ENCODE data around the gene SLC16A5. TPM values are rescaled to one million over a fixed set of nuclear protein-coding genes. Genes with fewer than 3 reads are reported as not detected.

SLC16A5 gene
- polyA plus RNA-seq, 3 donors, result 26.1 to 99.4 (median 27.0) TPM

- intact Hi-C loops (cut with micrococcal nuclease), result loop anchor here (5.0 kb wide), 1 partner anchor 134 kb away; the partner anchor contains the start of gene SUMO2 (in 2 of the 2)
Measured at GRCh38 chr17:75048249-75048878, 39.4 kb upstream of the SLC16A5 start.

GRCh38 chr17:75049057-75049456 is 38.7 kb upstream of the SLC16A5 start:
- Mint-ChIP-seq H3K27ac (peak overlapping the region in 1 of 7 donors; percentile 6), H3K4me1 (peaks cover 23% of the 10 kb centered on the region), H3K36me3 (peaks cover 32 to 48% of the 10 kb centered on the region in 2 donors), H3K4me3 (no peak overlapping the region), H3K27me3 (ENCODE audit: low read depth in 3 of 3) (no peaks in the 10 kb centered on the region), H3K9me3 (no peaks in the 10 kb centered on the region)
- Histone ChIP-seq H3K36me3 (replicated peaks in 1 of 2; ENCODE audit: control insufficient read depth in 1 of 2, insufficient read depth in 2 of 2, low read length in 2 of 2) (peaks cover 31 to 46% of the 10 kb centered on the region in 2 donors), H4K20me1 (ENCODE audit: insufficient read depth, low read length) (peaks cover 4% of the 10 kb centered on the region), H3K4me3 (replicated peaks in 1 of 3; ENCODE audit: low read depth in 2 of 3, low read length in 3 of 3) (no peak overlapping the region), H3K27ac (ENCODE audit: low read depth in 1 of 2, low read length in 2 of 2) (no peak overlapping the region), H3K9ac (ENCODE audit: insufficient read depth, low read length, poor library complexity, severe bottlenecking) (no peak overlapping the region), H2AFZ (ENCODE audit: insufficient read depth, low read depth, low read length, poor library complexity, severe bottlenecking) (no peak overlapping the region), H3K27me3 (ENCODE audit: control insufficient read depth in 2 of 2, insufficient read depth in 2 of 2, low read length in 2 of 2) (no peaks in the 10 kb centered on the region), H3K79me2 (ENCODE audit: insufficient read depth, low read length) (peaks cover 36% of the 10 kb centered on the region), H3K9me3 (replicated peaks in 1 of 2; ENCODE audit: control insufficient read depth in 1 of 2, insufficient read depth in 1 of 2, low read length in 2 of 2) (no peaks in the 10 kb centered on the region), H3K4me2 (replicated peaks; ENCODE audit: extremely low read depth, low read length, poor library complexity, severe bottlenecking) (no peak overlapping the region), H3K4me1 (ENCODE audit: control insufficient read depth in 1 of 2, insufficient read depth in 2 of 2, low read length in 2 of 2) (peaks cover 18 to 25% of the 10 kb centered on the region in 2 donors)
- intact Hi-C loops (cut with micrococcal nuclease), result loop anchor here (5.0 kb wide), 1 partner anchor 133 kb away; the partner anchor contains the start of gene SUMO2 (in 2 of the 2)
- 100% methylated on average over 1 of the region's 5 CpGs for WGBS (ENCODE audit: insufficient coverage)
- TF ChIP-seq CTCF (IDR thresholded peaks at IDR 0.05), result no peak
- DNase-seq, result no peak

More at GRCh38 chr17:75048249-75048878, 39.4 kb upstream of the SLC16A5 start:
- Histone ChIP-seq H3K9me3 (replicated peaks in 1 of 2; ENCODE audit: control insufficient read depth in 1 of 2, insufficient read depth in 1 of 2, low read length in 2 of 2) (no peaks in the 10 kb centered on the region), H3K36me3 (replicated peaks in 1 of 2; ENCODE audit: control insufficient read depth in 1 of 2, insufficient read depth in 2 of 2, low read length in 2 of 2) (peaks cover 24 to 39% of the 10 kb centered on the region in 2 donors), H3K4me3 (replicated peaks in 1 of 3; ENCODE audit: low read depth in 2 of 3, low read length in 3 of 3) (peak overlapping the region in 2 of 3 experiments; percentile 88 to 97), H2AFZ (ENCODE audit: insufficient read depth, low read depth, low read length, poor library complexity, severe bottlenecking) (peak overlapping the region; percentile 97), H3K27me3 (ENCODE audit: control insufficient read depth in 2 of 2, insufficient read depth in 2 of 2, low read length in 2 of 2) (no peaks in the 10 kb centered on the region), H3K4me2 (replicated peaks; ENCODE audit: extremely low read depth, low read length, poor library complexity, severe bottlenecking) (peak overlapping the region; percentile 88), H3K4me1 (ENCODE audit: control insufficient read depth in 1 of 2, insufficient read depth in 2 of 2, low read length in 2 of 2) (peaks cover 18 to 25% of the 10 kb centered on the region in 2 donors), H3K27ac (ENCODE audit: low read depth in 1 of 2, low read length in 2 of 2) (no peak overlapping the region), H3K79me2 (ENCODE audit: insufficient read depth, low read length) (peaks cover 41% of the 10 kb centered on the region), H4K20me1 (ENCODE audit: insufficient read depth, low read length) (peaks cover 8% of the 10 kb centered on the region), H3K9ac (ENCODE audit: insufficient read depth, low read length, poor library complexity, severe bottlenecking) (no peak overlapping the region)
- H3K27ac Mint-ChIP-seq, result peak overlapping the region in 4 of 7 donors; percentile 10 to 86 (median 39)
- no peak for TF ChIP-seq CTCF (IDR thresholded peaks at IDR 0.05)
- H3K4me3 Mint-ChIP-seq, result peak overlapping the region; percentile 92 to 93
- no peaks in the 10 kb centered on the region for H3K27me3 Mint-ChIP-seq (ENCODE audit: low read depth in 3 of 3)
- peaks cover 26 to 41% of the 10 kb centered on the region in 2 donors for H3K36me3 Mint-ChIP-seq
- H3K9me3 Mint-ChIP-seq, result no peaks in the 10 kb centered on the region
- DNase-seq, result peak in 1 of 3 donors; percentile 10
- H3K4me1 Mint-ChIP-seq, result peaks cover 23% of the 10 kb centered on the region
- WGBS (ENCODE audit: insufficient coverage), result 21% methylated on average over 2 of the region's 5 CpGs

All from CD14-positive monocyte (primary cell).